Lung (tissue), 12 donors: Measurements from ENCODE around the gene TRPM2. TPM values are rescaled to one million over a fixed set of nuclear protein-coding genes. Genes with fewer than 3 reads are reported as not detected.

Experiments
- ATAC-seq: fragments of 200-7000 bp; cut with Tn5 transposase; one replicate; pipeline ENCODE4 v1.9.1; 2020; ENCODE audit warnings: moderate number of reproducible peaks; ENCODE audit not compliant: insufficient read depth, low FRiP score
- DNase-seq, 3 donors: peaks; one replicate each; pipeline ENCODE4 v3.0.0-alpha.2; 2013 to 2017
- H3K27ac ChIP-seq, 2 donors: one replicate each; pipeline ENCODE4 v1.5.1; 2013; ENCODE audit warnings: mild to moderate bottlenecking in 2 of 2, moderate library complexity in 2 of 2, control low read depth in 1 of 2, inconsistent platforms in 1 of 2, low read depth in 1 of 2, low read length in 1 of 2
- H3K27me3 ChIP-seq, 3 donors: one replicate each; pipeline ENCODE4 v1.5.1; 2013; ENCODE audit warnings: low read length in 2 of 3; ENCODE audit not compliant: control insufficient read depth in 3 of 3, insufficient read depth in 3 of 3
- H3K36me3 ChIP-seq, 4 donors: one replicate each; pipeline ENCODE4 v1.5.1; 2013; ENCODE audit warnings: low read length in 4 of 4, mild to moderate bottlenecking in 1 of 4, moderate library complexity in 1 of 4; ENCODE audit not compliant: control insufficient read depth in 4 of 4, insufficient read depth in 4 of 4
- H3K4me1 ChIP-seq, 5 donors: one replicate each; pipeline ENCODE4 v1.5.1; 2013; ENCODE audit warnings: low read length in 5 of 5, mild to moderate bottlenecking in 2 of 5, moderate library complexity in 1 of 5; ENCODE audit not compliant: control insufficient read depth in 5 of 5, insufficient read depth in 5 of 5
- H3K4me3 ChIP-seq: one replicate; pipeline ENCODE4 v1.5.1; 2013; ENCODE audit warnings: mild to moderate bottlenecking, control low read depth, moderate library complexity
- H3K9ac ChIP-seq, 2 donors: one replicate each; pipeline ENCODE4 v1.5.1; 2013; ENCODE audit warnings: low read length in 2 of 2, control low read depth in 1 of 2; ENCODE audit not compliant: insufficient read depth in 1 of 2
- H3K9me3 ChIP-seq, 4 donors: one replicate each; pipeline ENCODE4 v1.5.1; 2013; ENCODE audit warnings: low read length in 3 of 4, mild to moderate bottlenecking in 1 of 4, moderate library complexity in 1 of 4; ENCODE audit not compliant: control insufficient read depth in 4 of 4, insufficient read depth in 3 of 4
- CTCF ChIP-seq: IDR thresholded peaks from 2 replicates; pipeline ENCODE4 v1.5.1; 2012; ENCODE audit warnings: mild to moderate bottlenecking; ENCODE audit errors: control extremely low read depth, extremely low read depth
- WGBS, 2 donors: extraction: QIAGEN DNeasy Blood & Tissue Kit; methylation state at CpG; one replicate each; pipeline ENCODE4 v1.1.7; 2013; 5-methylcytosine and 5-hydroxymethylcytosine counted together
- polyA plus RNA-seq, 2 donors: library from polyadenylated mRNA; stranded (reverse); fragments of 200-250 nt; gene quantifications; one replicate each; pipeline ENCODE4 v1.2.1, GENCODE V29; 2013
- total RNA-seq, 2 donors: library from RNA; depleted of rRNA in 1 of 2; stranded (reverse); fragments of >200 nt in 1 of 2; gene quantifications; one replicate each; pipeline ENCODE4 v1.2.1, GENCODE V29; 2014 to 2021
- donor health status: control.
- donor health status: control.
- donor health status: Bipolar disorder and iron deficiency.
- donor health status: healthy.
- donor health status: DM: yes; HTN: yes; CAD: no.

The TRPM2 gene
- total and polyA plus RNA-seq, 4 donors: 5.9 to 26.2 (median 10.3) TPM

DNA sequence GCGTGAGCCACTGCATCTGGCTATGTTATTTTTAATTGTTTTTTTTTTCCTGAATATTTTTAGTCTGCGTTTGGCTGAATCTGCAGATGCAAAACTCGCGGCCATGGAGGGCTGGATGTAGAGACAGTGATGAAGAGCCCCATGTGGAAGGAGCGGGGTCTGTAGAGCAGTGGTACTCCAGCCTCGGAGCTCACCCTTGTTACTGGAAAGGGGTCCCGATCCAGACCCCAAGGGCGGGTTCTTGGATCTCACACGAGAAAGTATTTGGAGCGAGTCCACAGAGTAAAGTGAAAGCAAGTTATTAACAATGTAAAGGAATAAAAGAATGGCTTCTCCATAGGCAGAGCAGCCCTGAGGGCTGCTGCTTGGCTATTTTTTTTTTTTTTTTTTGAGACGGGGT, 2.7 kb downstream of the TRPM2 start:
- no peak for ATAC-seq
- H3K4me1 ChIP-seq: peaks cover 0 to 9% (median 4%) of the 10 kb centered on the region in 5 donors
- H3K27ac ChIP-seq: no peak overlapping the region
- H3K9me3 ChIP-seq: peaks cover 0 to 4% (median 0%) of the 10 kb centered on the region in 4 donors
- H3K4me3 ChIP-seq: no peak overlapping the region
- TF ChIP-seq CTCF: no peak
- peaks cover 4 to 23% (median 10%) of the 10 kb centered on the region in 3 donors for H3K27me3 ChIP-seq
- WGBS, 2 donors: 91 to 95% methylated on average over 11 of the region's 11 CpGs
- H3K9ac ChIP-seq: no peak overlapping the region
- DNase-seq: no peak
- no peaks in the 10 kb centered on the region for H3K36me3 ChIP-seq

- ATAC-seq (no peak), DNase-seq (no peak)
- Histone ChIP-seq H3K4me1 (peaks cover 0 to 9% (median 4%) of the 10 kb centered on the region in 5 donors), H3K27ac (no peak overlapping the region), H3K9me3 (peaks cover 0 to 4% (median 0%) of the 10 kb centered on the region in 4 donors), H3K27me3 (peaks cover 4 to 18% (median 5%) of the 10 kb centered on the region in 3 donors), H3K4me3 (no peak overlapping the region), H3K9ac (no peak overlapping the region), H3K36me3 (no peaks in the 10 kb centered on the region)
- no peak for TF ChIP-seq CTCF
- 79 to 83% methylated on average over 6 of the region's 6 CpGs for WGBS, 2 donors
These were observed 3.2 kb downstream of the TRPM2 start for GRCh38 chr21:44356636-44357035.

- ATAC-seq (no peak), DNase-seq (no peak)
- H3K27me3 ChIP-seq: peaks cover 3 to 13% (median 4%) of the 10 kb centered on the region in 3 donors
- H3K4me1 ChIP-seq: peaks cover 0 to 9% (median 4%) of the 10 kb centered on the region in 5 donors
- WGBS, 2 donors: 89 to 93% methylated on average over 21 of the region's 21 CpGs
- H3K36me3 ChIP-seq: no peaks in the 10 kb centered on the region
- H3K27ac ChIP-seq: no peak overlapping the region
- peaks cover 0 to 4% (median 0%) of the 10 kb centered on the region in 4 donors for H3K9me3 ChIP-seq
- no peak for TF ChIP-seq CTCF
- no peak overlapping the region for H3K4me3 ChIP-seq
- H3K9ac ChIP-seq: no peak overlapping the region
These were observed 3.8 kb downstream of the TRPM2 start for GRCh38 chr21:44357064-44357837.
